RCC 7860 (cell line): Measurements from ENCODE around the gene RPLP1.

Experiments used
- DNase-seq: peaks from one replicate; pipeline ENCODE4 v3.0.0-alpha.2; 2015; ENCODE audit warnings: low spot score
- FAIRE-seq: peaks from 2 replicates; lab custom pipeline; 2012; peaks lifted over from hg19 to GRCh38; lab: Jason Lieb, UNC

Gene RPLP1

GRCh38 chr15:69467636-69468035 is 15.0 kb downstream of the RPLP1 start:
- DNase-seq (no peak), FAIRE-seq (no peak)

GRCh38 chr15:69468241-69469121 is 15.9 kb downstream of the RPLP1 start:
- DNase-seq (peak; percentile 80), FAIRE-seq (peak; percentile 88)

- FAIRE-seq (no peak), DNase-seq (no peak)
Measured at GRCh38 chr15:69469467-69470201, 17.0 kb downstream of the RPLP1 start.

GRCh38 chr15:69472046-69472445 is 19.4 kb downstream of the RPLP1 start:
- FAIRE-seq: no peak
- DNase-seq: no peak

GRCh38 chr15:69472562-69472961 is 19.9 kb downstream of the RPLP1 start:
- FAIRE-seq: no peak

GRCh38 chr15:69474291-69474690 is 21.7 kb downstream of the RPLP1 start:
- FAIRE-seq (no peak), DNase-seq (no peak)

More at GRCh38 chr15:69472562-69472961, 19.9 kb downstream of the RPLP1 start:
- DNase-seq: no peak

- DNase-seq: no peak
- FAIRE-seq: no peak
Measured at GRCh38 chr15:69474846-69475455, 22.3 kb downstream of the RPLP1 start.

GRCh38 chr15:69475769-69476358 is 23.2 kb downstream of the RPLP1 start:
- DNase-seq: peak; percentile 51

GRCh38 chr15:69476704-69477473 is 24.3 kb downstream of the RPLP1 start:
- no peak for FAIRE-seq
- no peak for DNase-seq

More at GRCh38 chr15:69475769-69476358, 23.2 kb downstream of the RPLP1 start:
- peak; percentile 52 for FAIRE-seq

GRCh38 chr15:69478259-69478781 is 25.7 kb downstream of the RPLP1 start:
- FAIRE-seq (no peak), DNase-seq (no peak)

- no peak for FAIRE-seq
Measured at GRCh38 chr15:69479081-69479480, 26.5 kb downstream of the RPLP1 start.

GRCh38 chr15:69479971-69480370 is 27.4 kb downstream of the RPLP1 start:
- DNase-seq (no peak), FAIRE-seq (no peak)

More at GRCh38 chr15:69479081-69479480, 26.5 kb downstream of the RPLP1 start:
- no peak for DNase-seq

- FAIRE-seq (no peak), DNase-seq (no peak)
Measured at GRCh38 chr15:69480932-69481331, 28.3 kb downstream of the RPLP1 start.

GRCh38 chr15:69482686-69483256 is 30.2 kb downstream of the RPLP1 start:
- no peak for FAIRE-seq

GRCh38 chr15:69484837-69485236 is 32.2 kb downstream of the RPLP1 start:
- DNase-seq: no peak
- FAIRE-seq: no peak

More at GRCh38 chr15:69482686-69483256, 30.2 kb downstream of the RPLP1 start:
- no peak for DNase-seq

- DNase-seq (no peak), FAIRE-seq (no peak)
Measured at GRCh38 chr15:69486481-69487110, 34.0 kb downstream of the RPLP1 start.

- FAIRE-seq (no peak), DNase-seq (no peak)
Measured at GRCh38 chr15:69489073-69489571, 36.5 kb downstream of the RPLP1 start.

- FAIRE-seq (no peak), DNase-seq (no peak)
Measured at GRCh38 chr15:69490356-69491037, 37.9 kb downstream of the RPLP1 start.
